Activated naive CD4-positive, alpha-beta T cell treated with anti-CD3 and anti-CD28 coated beads, Interleukin-2, amount 50 U/mL, for 16 hours (primary cell): ENCODE data around the gene SPRTN.
A peak's percentile ranks its signal among the peaks of the same experiment; 100 is the strongest.
"Not testable (repeated sequence)": the region's sequence is repeated elsewhere in the genome, so short reads cannot be mapped to it uniquely, and the experiment has no call there.

Source experiments
- DNase-seq: peaks from one replicate; pipeline ENCODE4 v3.0.0-alpha.2; 2020

The SPRTN gene

DNA sequence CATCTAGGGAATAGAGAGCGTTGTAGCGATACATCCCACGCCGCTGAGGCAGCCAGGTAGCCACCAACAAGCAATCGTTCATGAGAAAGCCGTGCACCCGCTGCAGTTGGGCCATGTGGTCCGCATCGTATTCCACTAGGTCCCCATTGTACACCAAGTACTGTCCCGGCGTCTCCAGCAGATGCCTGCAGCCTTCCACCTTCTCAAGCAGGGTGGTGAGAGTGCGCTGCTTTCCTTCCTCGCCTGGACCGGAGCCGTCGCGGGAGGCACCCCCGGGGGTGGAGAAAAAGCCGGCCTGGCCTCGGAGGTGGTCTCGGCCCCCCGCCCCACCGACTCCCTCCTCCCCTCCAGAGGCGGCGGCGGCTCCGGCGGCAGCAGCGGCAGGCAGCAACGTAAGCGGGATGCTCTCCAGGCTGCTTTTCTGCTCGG lies 1.0 kb upstream of the SPRTN start:
- DNase-seq = no peak

DNA sequence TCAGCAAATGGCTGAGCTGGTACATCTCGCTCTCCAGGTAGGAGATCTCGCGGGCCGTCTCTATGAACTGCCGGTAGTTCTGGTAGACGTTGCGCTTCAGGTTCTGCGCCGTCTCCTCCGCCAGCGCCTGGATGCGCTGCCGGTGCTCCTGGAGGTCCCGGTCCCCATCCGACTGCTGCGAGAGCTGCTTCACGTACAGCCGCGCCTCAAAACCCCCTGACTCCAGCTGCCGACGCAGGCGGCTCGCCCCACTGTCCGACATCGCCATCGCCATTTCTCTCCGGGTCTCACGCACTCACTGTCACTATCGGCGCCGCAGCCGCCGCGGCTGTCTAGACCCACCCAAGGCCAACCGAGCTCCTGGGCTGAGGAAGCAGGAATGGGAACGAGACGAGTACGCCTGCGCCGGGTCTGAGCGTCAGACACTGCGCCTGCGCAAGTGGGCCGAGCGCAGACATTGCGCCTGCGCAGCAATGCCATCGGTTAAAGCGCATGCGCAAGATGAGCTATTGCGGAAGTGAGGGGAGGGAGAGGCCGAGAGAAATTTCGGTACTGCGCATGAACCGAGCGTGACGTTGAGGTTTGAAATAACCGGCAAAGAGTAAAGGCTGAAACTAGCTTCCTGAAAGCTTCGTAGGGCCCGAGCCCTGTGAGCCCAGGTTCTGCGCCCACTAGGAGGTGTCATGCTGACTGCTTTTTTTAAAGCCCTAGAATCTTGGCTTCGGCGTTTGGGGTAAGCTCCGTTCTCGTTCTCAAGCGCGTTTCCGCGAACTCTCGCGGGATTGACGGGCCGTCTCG lies 422 bp upstream of the SPRTN start, which contains the start of gene EXOC8:
EXOC8 (minus strand) TSS at position 381 of the 798 bp plus-strand sequence; CDS start at position 274, 107 bp downstream.
- DNase-seq = peak; percentile 94

DNA sequence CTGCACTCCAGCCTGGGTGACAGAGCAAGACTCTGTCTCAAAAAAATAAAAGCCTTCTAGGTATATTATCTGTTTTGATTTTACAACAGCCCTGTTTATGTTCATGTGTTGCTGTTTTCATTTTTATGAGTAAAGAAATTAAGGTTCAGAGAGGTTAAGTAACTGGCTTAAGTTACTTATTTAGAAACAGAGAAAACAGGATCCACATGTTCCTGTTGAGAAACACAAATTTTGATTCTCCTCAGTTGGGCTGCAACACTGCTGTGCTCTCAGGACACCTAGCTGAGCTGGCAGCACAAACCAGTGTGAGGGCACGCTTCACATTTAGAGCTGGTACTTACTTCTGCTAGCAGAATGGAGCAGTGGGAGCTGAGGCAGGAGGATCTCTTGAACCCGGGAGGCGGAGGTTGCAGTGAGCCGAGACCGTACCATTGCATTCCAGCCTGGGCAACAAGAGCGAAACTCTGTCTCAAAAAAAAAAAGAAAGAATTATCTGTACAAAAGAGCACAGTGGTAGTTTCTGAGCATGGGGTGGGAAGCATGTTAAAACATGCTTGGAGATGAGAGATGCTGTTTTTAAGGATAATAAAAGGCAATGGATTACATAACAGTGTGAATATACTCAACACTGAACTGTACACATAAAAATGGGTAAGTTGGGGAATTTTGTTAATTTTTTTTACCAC lies 2.4 kb downstream of the SPRTN start:
- DNase-seq = no peak

DNA sequence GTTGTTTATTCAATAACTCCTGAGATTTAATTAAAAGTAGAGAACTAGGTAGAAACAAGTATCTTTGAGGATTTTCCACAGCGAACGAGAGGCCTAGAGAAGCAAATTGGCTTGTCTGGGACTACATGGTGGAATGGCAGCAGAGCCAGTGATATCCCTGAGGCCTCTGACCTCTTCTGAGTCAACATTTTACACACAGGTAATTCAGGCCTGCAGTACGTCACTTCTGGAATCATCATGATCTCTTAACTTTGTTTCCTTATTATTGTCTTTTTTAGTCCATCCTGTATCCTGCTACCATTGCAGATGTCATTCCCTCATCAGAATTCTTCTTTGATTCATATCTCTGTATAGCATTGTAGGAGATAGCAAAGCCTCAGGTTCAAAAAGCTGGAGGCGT lies 9.9 kb downstream of the SPRTN start:
- no peak for DNase-seq

DNA sequence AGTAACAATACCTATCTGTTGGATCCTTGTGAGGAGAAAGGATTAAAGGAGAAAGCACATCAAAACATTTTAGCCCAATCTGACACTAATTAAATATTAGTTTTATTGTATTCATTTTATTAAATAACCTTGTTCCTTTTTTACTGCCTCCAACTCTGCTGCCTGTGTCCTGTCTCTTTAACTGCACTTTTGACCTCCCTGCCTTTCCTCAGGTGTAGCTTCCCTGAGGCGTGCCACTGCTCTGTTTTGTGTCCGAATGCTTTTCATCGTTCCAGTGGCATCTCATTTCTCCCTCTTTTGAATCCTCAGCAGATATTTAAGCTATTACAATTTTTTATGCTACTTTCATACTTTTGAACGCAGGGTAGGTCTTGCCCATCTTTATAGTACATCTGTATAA lies 10.3 kb downstream of the SPRTN start:
- no peak for DNase-seq

DNA sequence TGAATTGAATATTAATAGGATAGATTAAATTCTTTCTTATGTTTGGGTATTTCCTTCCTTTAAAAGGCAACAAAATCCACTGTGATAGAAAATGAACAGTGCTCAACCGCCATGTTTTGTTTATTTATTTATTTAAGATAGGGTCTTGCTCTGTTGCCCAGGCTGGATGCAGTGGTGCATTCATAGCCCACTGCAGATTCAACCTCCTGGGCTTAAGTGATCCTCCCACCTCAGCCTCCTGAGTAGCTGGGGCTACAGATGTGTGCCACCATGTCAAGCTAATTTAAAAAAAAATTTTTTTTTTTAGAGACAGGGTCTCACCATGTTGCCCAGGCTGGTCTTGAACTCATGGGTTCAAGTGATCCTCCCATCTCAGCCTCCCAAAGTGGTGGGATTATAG lies 10.8 kb downstream of the SPRTN start:
- not testable (repeated sequence) for DNase-seq

DNA sequence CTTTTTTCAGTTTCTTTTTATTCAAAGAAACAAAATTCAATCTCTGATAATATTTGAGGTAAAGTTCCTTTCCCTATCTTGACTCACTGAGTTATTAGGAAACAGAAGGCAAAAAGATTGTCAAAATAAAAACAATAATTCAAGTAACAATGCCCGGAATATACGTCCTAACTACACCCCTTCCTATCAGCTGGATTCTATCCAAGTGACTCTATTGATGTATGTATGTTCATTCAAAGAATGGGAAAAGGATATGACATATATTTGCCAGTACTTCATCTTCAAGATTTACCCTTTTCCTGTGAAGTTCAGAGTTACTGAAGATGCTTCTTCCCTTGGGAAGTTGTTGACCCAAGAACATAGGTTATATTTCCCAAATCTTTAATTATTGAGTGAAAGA lies 13.7 kb downstream of the SPRTN start:
- DNase-seq = no peak

DNA sequence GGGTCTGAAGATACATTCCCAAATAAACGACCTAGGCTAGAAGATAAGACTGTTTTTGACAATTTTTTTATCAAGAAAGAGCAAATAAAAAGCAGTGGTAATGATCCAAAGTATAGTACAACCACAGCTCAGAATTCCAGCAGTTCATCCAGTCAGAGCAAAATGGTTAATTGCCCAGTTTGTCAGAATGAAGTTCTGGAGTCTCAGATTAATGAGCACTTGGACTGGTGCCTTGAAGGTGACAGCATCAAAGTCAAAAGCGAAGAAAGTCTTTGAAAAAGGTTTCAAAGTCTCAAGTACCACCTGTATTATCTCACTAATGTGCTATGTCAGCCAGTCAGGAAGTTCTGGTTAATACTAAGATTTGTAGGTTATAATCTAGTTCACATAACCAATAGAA lies 15.0 kb downstream of the SPRTN start:
- DNase-seq = no peak

DNA sequence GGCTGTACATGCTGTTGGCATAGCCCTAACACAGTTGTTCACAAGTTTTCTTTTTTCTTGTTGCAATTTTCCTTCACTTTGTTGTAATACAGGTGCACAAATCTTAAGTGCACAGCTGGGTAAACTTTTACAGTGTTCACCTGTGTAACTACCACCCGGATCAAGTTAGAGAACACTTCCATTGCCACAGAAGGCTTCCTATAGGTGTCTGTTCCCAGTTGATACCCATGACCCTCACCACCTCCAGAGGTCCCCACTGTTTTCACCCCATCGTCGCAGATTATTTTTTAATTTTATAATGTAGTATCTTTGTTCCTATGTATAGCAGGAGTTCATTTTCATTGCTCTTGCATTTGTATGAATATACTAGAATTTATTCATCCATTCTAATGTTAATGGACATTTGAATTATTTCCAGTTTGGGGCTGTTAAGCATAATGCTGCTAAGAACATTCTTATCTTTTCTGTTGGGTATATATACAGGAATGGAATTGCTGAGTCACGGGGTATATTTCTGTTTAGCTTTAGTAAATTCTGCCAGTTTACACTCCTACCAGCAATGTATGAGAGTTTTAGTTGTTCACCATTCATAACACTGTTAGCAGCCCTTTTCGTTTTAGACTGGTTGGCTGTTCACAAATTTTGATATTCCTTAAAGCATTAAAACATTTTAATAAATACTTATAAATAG lies 16.4 kb downstream of the SPRTN start:
- no peak for DNase-seq

DNA sequence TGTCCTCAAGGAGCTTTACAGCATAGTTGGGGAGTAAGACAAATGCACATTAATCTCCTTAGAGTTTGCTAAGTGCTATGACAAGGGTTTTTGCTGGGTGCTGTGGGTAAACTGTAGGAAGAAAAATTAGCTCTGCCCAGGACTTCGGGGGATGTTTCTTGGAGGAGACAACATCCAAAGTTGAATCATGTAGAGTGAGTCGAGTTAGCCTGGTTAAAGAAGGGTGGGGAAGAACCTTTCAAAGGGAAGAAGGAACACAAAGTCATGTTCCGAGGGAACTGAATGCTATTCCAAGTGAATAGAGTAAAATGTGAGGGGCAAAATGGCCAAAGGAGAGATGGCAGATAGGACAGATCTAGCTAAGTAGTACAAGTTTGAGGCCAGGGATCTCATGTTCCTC lies 17.1 kb downstream of the SPRTN start:
- DNase-seq = no peak

DNA sequence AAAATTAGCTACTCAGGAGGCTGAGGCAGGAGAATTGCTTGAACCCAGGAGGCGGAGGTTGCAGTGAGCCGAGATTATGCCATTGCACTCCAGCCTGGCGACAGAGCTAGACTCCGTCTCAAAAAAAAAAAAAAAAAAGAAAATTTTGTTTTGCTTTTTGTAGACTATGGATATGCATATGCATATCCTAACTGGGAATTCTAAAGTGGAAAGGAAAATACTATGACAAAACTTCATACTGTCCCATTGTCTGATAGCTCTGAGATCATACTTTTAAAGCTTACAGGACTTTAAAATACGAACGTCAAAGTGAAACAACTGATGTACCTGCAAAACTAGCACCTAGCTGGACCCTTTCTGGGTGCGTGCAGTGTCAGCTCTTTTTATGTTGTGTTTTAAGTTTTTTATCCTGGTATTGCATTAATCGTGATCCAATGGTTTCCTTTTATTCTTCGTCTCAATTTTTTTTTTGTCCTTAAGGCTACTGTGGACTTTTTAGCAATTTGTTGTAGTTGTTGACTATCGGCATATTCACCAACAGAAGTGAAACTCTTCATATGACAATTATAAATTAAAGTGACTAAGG lies 19.2 kb downstream of the SPRTN start:
- DNase-seq = no peak

DNA sequence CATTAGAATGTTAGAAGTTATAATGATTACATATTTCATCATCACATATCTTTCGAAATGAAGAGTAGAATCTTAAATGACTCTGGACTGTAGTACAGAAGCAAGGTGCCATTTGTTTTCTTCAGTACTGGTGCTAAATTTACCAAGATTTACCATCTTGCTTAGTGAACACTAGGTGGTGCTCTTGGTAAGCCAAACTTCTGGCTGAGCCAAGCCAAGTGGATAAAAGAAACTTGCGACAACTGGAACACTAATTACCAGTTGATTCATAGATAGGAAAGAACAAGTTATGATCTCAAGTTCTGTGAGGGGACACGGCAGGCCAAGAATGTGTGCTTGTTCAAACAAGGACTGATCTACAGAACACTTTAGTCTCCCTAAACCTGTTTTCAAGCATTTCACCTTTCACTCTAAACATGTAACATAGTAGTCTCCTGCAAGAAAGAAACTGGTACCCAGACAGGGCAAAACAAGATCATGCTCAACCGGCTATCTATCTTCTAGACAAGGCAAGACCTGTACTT lies 19.8 kb downstream of the SPRTN start:
- no peak for DNase-seq

DNA sequence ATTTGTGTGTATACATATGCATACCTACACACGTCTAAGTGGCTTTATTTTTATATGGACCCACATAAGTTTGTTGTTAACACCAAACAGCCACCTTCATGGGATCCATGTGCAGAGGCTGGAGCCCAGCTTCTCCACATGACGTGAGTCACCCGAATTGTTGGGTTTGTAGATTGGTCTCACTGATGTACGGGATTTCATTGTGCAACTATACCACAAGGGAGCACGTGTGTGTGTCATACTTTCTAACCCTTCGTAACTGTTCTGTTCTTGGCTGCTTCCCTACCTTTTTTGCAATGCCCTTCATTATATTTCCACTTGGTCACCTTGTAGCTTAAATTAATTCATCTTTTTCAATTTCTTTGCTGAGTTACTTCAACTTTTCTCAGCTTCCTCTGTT lies 21.0 kb downstream of the SPRTN start:
- DNase-seq = no peak

DNA sequence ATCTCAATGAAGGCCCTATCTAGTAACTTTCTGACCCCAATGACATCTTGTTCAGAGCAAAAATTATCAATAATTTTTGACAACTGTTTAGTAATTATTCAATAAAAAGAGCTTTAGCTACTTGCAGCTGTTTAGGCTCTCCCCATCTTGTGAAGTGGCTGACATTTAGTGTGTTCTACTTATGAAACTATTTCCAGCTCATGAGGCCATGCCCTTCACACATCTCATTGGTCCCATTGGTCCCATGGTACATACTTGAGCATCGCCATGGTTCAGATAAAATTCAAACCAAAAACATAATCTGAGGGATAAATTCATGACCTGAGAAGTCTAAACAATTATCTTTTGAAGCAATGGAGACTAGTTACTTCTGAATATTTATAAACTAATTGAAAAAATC lies 24.2 kb downstream of the SPRTN start:
- DNase-seq = no peak

DNA sequence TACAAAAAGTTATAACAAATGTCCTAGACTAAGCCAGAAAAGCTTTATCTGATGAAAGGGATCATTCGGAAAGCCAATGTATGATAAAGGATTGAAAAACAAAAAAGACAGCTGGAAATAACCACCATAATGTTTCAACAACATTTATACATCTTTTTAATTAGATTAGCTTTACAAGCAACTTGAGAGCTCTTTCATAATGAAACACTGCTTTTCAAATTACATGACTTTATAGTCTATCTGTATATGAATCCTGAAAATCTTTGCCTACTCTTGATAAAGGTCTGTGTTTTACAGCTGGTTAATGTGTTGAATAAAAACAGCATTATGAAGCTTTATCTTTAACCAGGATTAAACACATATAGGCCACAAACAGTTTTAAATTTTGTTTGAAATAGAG lies 25.5 kb downstream of the SPRTN start:
- DNase-seq = no peak

DNA sequence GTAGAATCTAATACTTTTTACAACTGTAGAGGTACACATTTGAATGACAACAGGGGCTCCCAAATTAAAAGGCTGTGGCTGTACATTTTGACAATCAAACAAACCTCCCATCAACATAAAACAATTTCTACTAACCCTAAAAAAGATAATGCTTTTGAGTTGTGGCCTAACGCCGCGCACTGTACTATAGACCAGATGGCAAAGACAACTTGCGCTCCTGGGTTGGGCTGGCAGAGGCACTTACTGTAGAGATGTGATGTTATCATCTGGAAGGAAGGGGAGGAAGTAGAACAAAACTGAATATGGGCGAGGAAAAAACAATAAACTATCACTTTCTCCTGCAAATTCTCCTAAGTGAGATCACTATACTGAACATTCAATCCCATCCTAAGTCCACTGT lies 26.1 kb downstream of the SPRTN start:
- no peak for DNase-seq

DNA sequence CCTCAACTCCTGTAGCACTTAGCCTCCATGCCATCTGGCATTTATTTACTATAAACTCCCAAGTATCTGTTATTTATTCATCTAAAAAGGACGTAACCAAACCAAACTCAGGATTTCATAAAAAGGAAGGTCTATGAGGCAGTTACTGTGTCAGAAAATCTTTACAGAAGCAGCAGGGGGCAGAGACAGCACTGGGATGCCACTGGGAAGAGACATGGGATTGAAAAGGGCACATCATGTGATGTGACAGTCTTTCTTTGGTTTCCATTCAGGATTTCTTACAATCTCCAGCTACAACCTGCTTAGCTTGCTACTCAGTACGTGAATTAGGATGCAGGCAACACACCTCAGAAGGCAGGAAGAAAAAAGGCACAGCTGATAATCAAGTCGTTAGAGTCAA lies 31.2 kb downstream of the SPRTN start:
- DNase-seq = no peak

DNA sequence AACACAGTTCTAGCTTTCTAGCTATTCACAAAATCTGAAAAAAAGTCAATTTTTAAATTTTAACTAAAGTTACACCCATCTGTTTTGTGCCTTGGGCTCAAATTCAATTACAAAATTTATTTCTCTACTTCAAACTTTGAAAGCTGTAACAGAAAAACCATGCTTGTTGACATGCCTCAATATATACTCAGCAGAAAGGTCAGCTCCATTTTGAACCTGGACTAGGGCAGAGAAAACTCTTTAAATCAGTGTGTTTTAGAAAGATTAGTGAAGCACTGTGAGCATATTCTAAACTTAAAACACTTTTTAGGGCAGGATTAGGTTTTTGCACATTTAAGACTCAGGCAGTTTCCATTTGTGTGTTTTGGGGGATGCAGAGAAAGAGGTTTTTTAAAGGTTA lies 34.4 kb downstream of the SPRTN start:
- no peak for DNase-seq

DNA sequence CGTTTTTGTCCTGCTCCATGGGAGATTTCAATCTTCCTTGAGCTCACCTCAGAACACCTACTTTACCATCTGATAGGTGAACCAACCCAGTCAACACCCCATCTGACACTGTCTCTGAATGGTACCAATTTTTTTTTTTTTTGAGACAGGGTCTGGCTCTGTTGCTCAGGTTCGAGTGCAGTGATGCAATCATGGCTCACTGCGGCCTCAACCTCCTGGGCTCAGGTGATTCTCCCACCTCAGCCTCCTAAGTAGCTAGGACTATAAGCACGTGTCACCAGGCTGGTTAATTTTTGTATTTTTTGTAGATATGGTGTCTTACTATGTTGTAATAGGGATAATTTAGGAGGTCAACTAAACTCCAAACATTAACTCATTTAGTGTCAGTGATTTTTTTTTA lies 36.3 kb downstream of the SPRTN start:
- no peak for DNase-seq

DNA sequence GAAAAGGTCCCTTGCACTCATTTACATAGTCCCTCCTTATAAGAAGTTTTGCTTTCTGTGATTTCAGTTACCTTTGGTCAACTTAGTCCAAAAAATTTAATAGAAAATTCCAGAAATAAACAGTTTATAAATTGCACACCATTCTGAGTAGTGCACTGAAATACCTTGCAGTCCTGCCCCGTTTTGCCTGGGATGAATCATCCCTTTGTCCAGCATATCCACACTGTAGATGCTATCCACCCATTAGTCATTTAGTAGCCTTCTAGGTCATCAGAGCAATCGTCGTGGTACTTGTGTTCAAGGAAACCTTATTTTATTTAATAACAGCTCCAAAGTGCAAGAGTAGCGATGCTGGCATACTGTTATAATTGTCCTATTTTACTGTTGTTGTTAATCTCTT lies 38.0 kb downstream of the SPRTN start:
- no peak for DNase-seq

DNA sequence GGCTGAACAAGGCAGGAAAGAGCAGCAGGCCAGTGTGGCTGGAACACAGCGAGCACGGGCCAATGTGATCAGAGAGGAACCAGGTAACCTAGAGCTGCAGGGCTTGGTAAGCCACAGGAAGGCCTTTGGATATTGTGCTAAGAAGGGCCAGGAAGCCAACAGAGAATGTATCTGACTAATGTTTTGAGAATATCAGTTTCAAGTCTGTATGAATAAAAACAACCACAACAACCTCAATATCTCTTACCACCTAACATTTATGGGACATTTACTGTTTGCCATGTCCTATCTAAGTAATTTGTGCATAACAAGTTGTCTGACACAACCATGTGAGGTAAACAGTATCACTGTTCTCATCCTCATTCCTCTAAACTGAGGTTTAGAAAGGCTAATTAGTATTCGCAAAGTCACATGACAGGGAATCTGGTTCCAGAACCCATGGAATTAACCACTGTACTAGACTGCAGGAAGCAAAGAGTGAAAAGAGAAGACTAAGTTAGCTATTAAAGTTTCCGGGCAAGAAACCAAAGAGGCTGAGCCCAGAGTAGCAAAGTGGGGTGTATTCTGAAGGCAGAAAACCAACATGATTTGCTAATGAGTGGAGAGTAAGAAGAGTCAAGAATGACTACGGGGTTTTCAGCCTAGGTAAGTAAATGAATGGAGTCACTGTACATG lies 38.9 kb downstream of the SPRTN start:
- no peak for DNase-seq

DNA sequence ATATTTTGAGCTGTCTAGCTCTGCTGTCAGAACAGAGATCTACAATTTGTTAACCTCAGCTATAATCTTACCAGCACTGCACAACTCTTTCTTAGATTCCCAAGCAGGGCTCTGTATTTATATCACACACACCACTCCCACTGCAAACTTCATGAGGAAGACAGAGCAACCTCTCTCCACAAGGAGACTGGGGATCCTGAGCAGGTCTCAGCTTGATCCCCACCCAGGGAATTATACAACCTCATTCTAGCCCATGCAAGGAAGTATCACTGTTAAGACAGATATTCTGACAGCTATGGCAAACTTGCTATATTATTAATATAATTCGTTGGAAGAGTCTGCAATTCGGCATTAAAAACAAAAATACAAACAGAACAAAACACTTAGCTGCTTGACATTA lies 43.6 kb downstream of the SPRTN start:
- DNase-seq = no peak

DNA sequence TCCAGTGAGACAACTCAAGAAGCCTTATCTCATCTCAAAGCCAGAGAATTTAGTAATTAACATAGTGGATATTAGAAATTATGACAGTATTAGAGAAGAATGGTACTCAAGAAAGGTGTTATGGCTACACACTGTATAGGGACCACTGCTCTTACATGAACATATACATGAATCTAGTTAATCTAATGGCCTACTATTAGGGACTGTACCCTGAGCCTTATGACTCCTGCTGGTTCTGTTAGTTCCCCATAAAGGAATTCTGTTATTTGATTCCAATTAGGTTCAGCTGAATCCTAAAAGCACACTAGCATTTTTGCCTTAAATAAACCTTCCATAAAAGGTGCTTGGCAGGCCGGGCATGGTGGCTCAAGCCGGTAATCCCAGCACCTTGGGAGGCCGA lies 44.3 kb downstream of the SPRTN start:
- DNase-seq = no peak
